Activated effector memory CD4-positive, alpha-beta T cell treated with Interleukin-2 at 50 U/mL for 16 hours (primary cell): ENCODE results near the gene PLCB1.

ENCODE experiments used
- DNase-seq: peaks from one replicate; pipeline ENCODE4 v3.0.0-alpha.2; 2020

The PLCB1 gene

GRCh38 chr20:8678098-8678776 is 546.2 kb downstream of the PLCB1 start:
- DNase-seq: no peak

- no peak for DNase-seq
Measured at GRCh38 chr20:8689337-8689736, 557.3 kb downstream of the PLCB1 start.

GRCh38 chr20:8690074-8690473 is 558.0 kb downstream of the PLCB1 start:
- no peak for DNase-seq

GRCh38 chr20:8693709-8694108 is 561.6 kb downstream of the PLCB1 start:
- no peak for DNase-seq

- no peak for DNase-seq
Measured at GRCh38 chr20:8700756-8701155, 568.7 kb downstream of the PLCB1 start.

GRCh38 chr20:8706961-8707700 is 575.1 kb downstream of the PLCB1 start:
- DNase-seq: no peak

GRCh38 chr20:8709627-8710026 is 577.6 kb downstream of the PLCB1 start:
- DNase-seq: no peak

GRCh38 chr20:8711501-8711900 is 579.4 kb downstream of the PLCB1 start:
- DNase-seq: no peak

GRCh38 chr20:8714206-8714605 is 582.1 kb downstream of the PLCB1 start:
- no peak for DNase-seq

- DNase-seq: no peak
Measured at GRCh38 chr20:8718279-8718678, 586.2 kb downstream of the PLCB1 start.

- DNase-seq: no peak
Measured at GRCh38 chr20:8720089-8720488, 588.0 kb downstream of the PLCB1 start.

GRCh38 chr20:8721098-8721497 is 589.0 kb downstream of the PLCB1 start:
- DNase-seq: no peak

GRCh38 chr20:8722277-8722928 is 590.3 kb downstream of the PLCB1 start:
- DNase-seq: no peak

- no peak for DNase-seq
Measured at GRCh38 chr20:8723296-8723695, 591.2 kb downstream of the PLCB1 start.

GRCh38 chr20:8724884-8725283 is 592.8 kb downstream of the PLCB1 start:
- no peak for DNase-seq

- DNase-seq: no peak
Measured at GRCh38 chr20:8726460-8726859, 594.4 kb downstream of the PLCB1 start.

GRCh38 chr20:8735014-8735413 is 602.9 kb downstream of the PLCB1 start:
- DNase-seq: no peak

- DNase-seq: no peak
Measured at GRCh38 chr20:8735674-8736073, 603.6 kb downstream of the PLCB1 start.

GRCh38 chr20:8740265-8740664 is 608.2 kb downstream of the PLCB1 start:
- DNase-seq: no peak

- DNase-seq: no peak
Measured at GRCh38 chr20:8744228-8744844, 612.3 kb downstream of the PLCB1 start.

GRCh38 chr20:8749101-8749500 is 617.0 kb downstream of the PLCB1 start:
- DNase-seq: no peak

GRCh38 chr20:8749986-8750385 is 617.9 kb downstream of the PLCB1 start:
- no peak for DNase-seq

- DNase-seq: no peak
Measured at GRCh38 chr20:8755340-8756118, 623.5 kb downstream of the PLCB1 start.
